Measurements from ENCODE around the gene BRD4. TPM values are rescaled to one million over a fixed set of nuclear protein-coding genes. Genes with fewer than 3 reads are reported as not detected.

BRD4 gene
- total and polyA plus RNA-seq, 2 of the 13 experiments (the other 11 are each of a cell fraction or from before 2014, with no cell fraction given) = 10.5 to 11.4 TPM

GRCh38 chr19:15303105-15303780 is 29.1 kb downstream of the BRD4 start:
- H3K4me3 ChIP-seq (replicated peaks in 1 of 3; ENCODE audit: insufficient read depth in 1 of 3, low read depth in 2 of 3, low read length in 3 of 3) = peak overlapping the region in 2 of 3 experiments; percentile 3 to 33; a peak in 1 of 6 replicates
- peaks cover 50% of the 10 kb centered on the region for H4K20me1 ChIP-seq (ENCODE audit: insufficient read depth, low read length)
- H3K27me3 ChIP-seq (ENCODE audit: control insufficient read depth in 1 of 2, insufficient read depth in 2 of 2, low read length in 2 of 2) = no peaks in the 10 kb centered on the region
- H3K9ac ChIP-seq (ENCODE audit: insufficient read depth, low read depth, low read length) = peak overlapping the region; percentile 39; the same call in 1 of the 2 replicates
- BruUV-seq (replicated peaks) = no TSS peak
- peak overlapping the region; percentile 63 for H3K27ac ChIP-seq (ENCODE audit: extremely low read length, insufficient read depth, low read length)
- H3K4me1 ChIP-seq (ENCODE audit: insufficient read depth, low read length) = peaks cover 95% of the 10 kb centered on the region
- no peaks in the 10 kb centered on the region for H3K36me3 ChIP-seq (replicated peaks in 1 of 2; ENCODE audit: control insufficient read depth in 1 of 2, insufficient read depth in 2 of 2, low read length in 2 of 2)
- no peak for DNase-seq (ENCODE audit: low spot score)
- ChIA-PET CTCF (ENCODE audit: low intra/inter-chr PET ratio, low total read pairs) (no interaction called here), POLR2A (interaction anchor here (1.0 to 2.7 kb wide), 5 partner anchors 14 to 76 kb away, joined by 3 to 9 read pairs (median 3); partner anchors contain the start of gene AKAP8)
- H3K4me2 ChIP-seq (ENCODE audit: low read depth, low read length) = peak overlapping the region; percentile 64
- in situ Hi-C loops (cut with HindIII; ENCODE audit: extremely low pct_ligation_motif_present, low pct_unique_long_range_greater_than_20kb) = no loop called here
- intact Hi-C loops (cut with micrococcal nuclease; ENCODE audit: unreplicated experiment) = no loop called here
- H3K9me3 ChIP-seq (ENCODE audit: low read length) = no peaks in the 10 kb centered on the region
- H2AFZ ChIP-seq (ENCODE audit: low read length) = no peak overlapping the region
- FAIRE-seq = no peak
- 20% methylated on average over 7 of the region's 7 CpGs for WGBS (ENCODE audit: low lambda C conversion rate)
- peaks cover 90% of the 10 kb centered on the region for H3K79me2 ChIP-seq (ENCODE audit: insufficient read depth, low read length)
- ATAC-seq = no peak
- peak; percentile 55; the same call in 1 of the 2 replicates for TF ChIP-seq PPARG (CRISPR knock-in tag; conservative IDR thresholded peaks at IDR 0.05)
- peak; percentile 39; the same call in 1 of the 2 replicates for TF ChIP-seq PAXIP1 (CRISPR knock-in tag; conservative IDR thresholded peaks at IDR 0.05)
- no peak for TF ChIP-seq ZNF280D (CRISPR knock-in tag; IDR thresholded peaks at IDR 0.05)
- TF ChIP-seq FOXP1 (IDR thresholded peaks at IDR 0.05) = no peak
- TF ChIP-seq FOXP1 (CRISPR knock-in tag; IDR thresholded peaks at IDR 0.05) = peak; percentile 41; the same call in 1 of the 2 replicates
- no peak for TF ChIP-seq MAF1 (CRISPR knock-in tag; IDR thresholded peaks at IDR 0.05; ENCODE audit: borderline replicate concordance)
- no peak for TF ChIP-seq PHF21A (CRISPR knock-in tag; IDR thresholded peaks at IDR 0.05)
- TF ChIP-seq SOX13 (IDR thresholded peaks at IDR 0.05) = no peak
- peak in 1 of 2 experiments; percentile 43; a peak in 1 of 4 replicates for TF ChIP-seq SOX13 (CRISPR knock-in tag; conservative IDR thresholded peaks at IDR 0.05 in 1 of 2, IDR thresholded peaks at IDR 0.05 in 1 of 2)
- 0 out of 2 replicates have a peak, but pooled peaks have one; percentile 7 for TF ChIP-seq RXRB (CRISPR knock-in tag; IDR thresholded peaks at IDR 0.05; ENCODE audit: borderline replicate concordance)
- peak; percentile 50 for TF ChIP-seq CEBPG (CRISPR knock-in tag; IDR thresholded peaks at IDR 0.05)
- TF ChIP-seq NR2F6 (IDR thresholded peaks at IDR 0.05) = 0 out of 2 replicates have a peak, but pooled peaks have one; percentile 8
- no peak for TF ChIP-seq NR2F6 (CRISPR knock-in tag; IDR thresholded peaks at IDR 0.05)
- TF ChIP-seq ZNF772 (CRISPR knock-in tag; IDR thresholded peaks at IDR 0.05) = 0 out of 2 replicates have a peak, but pooled peaks have one; percentile 34
- peak; percentile 46; the same call in 1 of the 2 replicates for TF ChIP-seq HDAC1 (CRISPR knock-in tag; IDR thresholded peaks at IDR 0.05)
- TF ChIP-seq ZFP41 (CRISPR knock-in tag; IDR thresholded peaks at IDR 0.05; ENCODE audit: borderline replicate concordance) = no peak
